Activated CD8-positive, alpha-beta memory T cell treated with anti-CD3 and anti-CD28 coated beads for 4 hours (primary cell): ENCODE measurements around the gene HNRNPL.

Source experiments
- DNase-seq, 2 donors: peaks; one replicate each; pipeline ENCODE4 v3.0.0-alpha.2; 2020; ENCODE audit warnings: low read depth in 2 of 2

Gene HNRNPL

GRCh38 chr19:38845374-38846024 lies 4.3 kb downstream of the HNRNPL start:
- DNase-seq, result no peak

- DNase-seq, result no peak
These were observed 5.6 kb downstream of the HNRNPL start for GRCh38 chr19:38844093-38844686.

- DNase-seq, result no peak
These were observed 6.5 kb downstream of the HNRNPL start for GRCh38 chr19:38843175-38843758.

GRCh38 chr19:38842439-38843174 lies 7.2 kb downstream of the HNRNPL start:
- DNase-seq, result no peak

- DNase-seq, result no peak
These were observed 7.9 kb downstream of the HNRNPL start for GRCh38 chr19:38841787-38842438.

GRCh38 chr19:38841180-38841766 lies 8.5 kb downstream of the HNRNPL start:
- DNase-seq, result no peak

GRCh38 chr19:38840583-38840968 lies 9.2 kb downstream of the HNRNPL start:
- no peak for DNase-seq

GRCh38 chr19:38839816-38840582 lies 9.8 kb downstream of the HNRNPL start:
- no peak for DNase-seq

- no peak for DNase-seq
These were observed 10.6 kb downstream of the HNRNPL start for GRCh38 chr19:38838986-38839761.

- DNase-seq, result peak; percentile 20 to 53
These were observed 11.4 kb downstream of the HNRNPL start for GRCh38 chr19:38838208-38838985.

- no peak for DNase-seq
These were observed 12.1 kb downstream of the HNRNPL start for GRCh38 chr19:38837656-38838121.

GRCh38 chr19:38836983-38837626 lies 12.7 kb downstream of the HNRNPL start:
- DNase-seq, result no peak

- no peak for DNase-seq
These were observed 13.4 kb downstream of the HNRNPL start for GRCh38 chr19:38836159-38836982.

GRCh38 chr19:38834590-38834989 lies 15.2 kb downstream of the HNRNPL start:
- no peak for DNase-seq

- no peak for DNase-seq
These were observed 15.7 kb downstream of the HNRNPL start for GRCh38 chr19:38834104-38834490.

GRCh38 chr19:38833092-38833425 lies 16.7 kb downstream of the HNRNPL start:
- no peak for DNase-seq

- DNase-seq, result no peak
These were observed 18.6 kb downstream of the HNRNPL start for GRCh38 chr19:38831142-38831605.
